Activated T-cell treated with anti-CD3 and anti-CD28 coated beads, Interleukin-2, amount 50 U/mL, for 48 hours (primary cell): ENCODE results near the gene JPT1.

Experiments used
- DNase-seq, 2 experiments: peaks; one replicate each; pipeline ENCODE4 v3.0.0-alpha.2; 2020

Gene JPT1

GRCh38 chr17:75103601-75104554 is 50.4 kb downstream of the JPT1 start:
- DNase-seq, result no peak

GRCh38 chr17:75102385-75102821 is 51.9 kb downstream of the JPT1 start:
- no peak for DNase-seq

- DNase-seq, result no peak
These were observed 54.3 kb downstream of the JPT1 start for GRCh38 chr17:75099881-75100595.

- no peak for DNase-seq
These were observed 55.5 kb downstream of the JPT1 start for GRCh38 chr17:75098861-75099260.

GRCh38 chr17:75097865-75098264 is 56.4 kb downstream of the JPT1 start:
- DNase-seq, result no peak

- no peak for DNase-seq
These were observed 58.2 kb downstream of the JPT1 start for GRCh38 chr17:75096082-75096625.

GRCh38 chr17:75094871-75095399 is 59.4 kb downstream of the JPT1 start:
- no peak for DNase-seq

- no peak for DNase-seq
These were observed 60.7 kb downstream of the JPT1 start for GRCh38 chr17:75093548-75094158.

GRCh38 chr17:75091855-75092327 is 62.4 kb downstream of the JPT1 start:
- DNase-seq, result no peak

GRCh38 chr17:75090871-75091854 is 63.1 kb downstream of the JPT1 start:
- DNase-seq, result no peak

- peak; percentile 49 to 52 for DNase-seq
These were observed 65.6 kb downstream of the JPT1 start for GRCh38 chr17:75088465-75089417.

- peak; percentile 67 to 76 for DNase-seq
These were observed 66.5 kb downstream of the JPT1 start, which contains the start of gene SLC16A5 for GRCh38 chr17:75087558-75088453. TSS of gene SLC16A5 (plus strand) at chr17:75087954. CDS start at chr17:75093637, 5,683 bp downstream.

GRCh38 chr17:75087182-75087557 is 67.1 kb downstream of the JPT1 start:
- no peak for DNase-seq

- DNase-seq, result no peak
These were observed 67.7 kb downstream of the JPT1 start for GRCh38 chr17:75086496-75087181.
